Heart right ventricle (tissue), 16 donors: Measurements from ENCODE around the gene EFCAB8. TPM values are rescaled to one million over a fixed set of nuclear protein-coding genes. Genes with fewer than 3 reads are reported as not detected.
A peak's percentile ranks its signal among the peaks of the same experiment; 100 is the strongest.
"Not testable (repeated sequence)": the region's sequence is repeated elsewhere in the genome, so short reads cannot be mapped to it uniquely, and the experiment has no call there.

Experiments
- ATAC-seq, 8 donors: fragments of 200-7000 bp; cut with Tn5 transposase; one replicate each; pipeline ENCODE4 v1.9.1; 2020; ENCODE audit warnings: mild to moderate bottlenecking in 8 of 8, moderate library complexity in 8 of 8, moderate number of reproducible peaks in 1 of 8
- DNase-seq, 2 donors: peaks; one replicate each; pipeline ENCODE4 v3.0.0-alpha.2; 2020
- H3K27ac ChIP-seq, 10 donors: fragments of 200-600 bp; sonication (generic) in 2 of 10; one replicate each; pipeline versions ENCODE4 v1.5.0 to v1.8.0; 2020 to 2022; ENCODE audit warnings: mild to moderate bottlenecking in 3 of 10
- H3K27me3 ChIP-seq, 7 donors: fragments of 200-600 bp; one replicate each; pipeline ENCODE4 v1.8.0; 2021 to 2022; ENCODE audit warnings: mild to moderate bottlenecking in 2 of 7
- H3K36me3 ChIP-seq, 9 donors: fragments of 200-600 bp; sonication (generic) in 1 of 9; one replicate each; pipeline versions ENCODE4 v1.5.0 to v1.8.0; 2020 to 2022; ENCODE audit warnings: mild to moderate bottlenecking in 2 of 9
- H3K4me1 ChIP-seq, 9 donors: fragments of 200-600 bp; sonication (generic) in 1 of 9; one replicate each; pipeline versions ENCODE4 v1.5.0 to v1.8.0; 2020 to 2022; ENCODE audit warnings: mild to moderate bottlenecking in 4 of 9
- H3K4me3 ChIP-seq, 10 donors: fragments of 200-600 bp; sonication (generic) in 2 of 10; one replicate each; pipeline versions ENCODE4 v1.5.0 to v1.8.0; 2020 to 2022; ENCODE audit warnings: mild to moderate bottlenecking in 7 of 10, moderate library complexity in 2 of 10
- H3K9me3 ChIP-seq, 11 donors: fragments of 200-600 bp in 10 of 11; sonication (generic) in 2 of 11; one replicate each; pipeline versions ENCODE4 v1.5.0 to v1.8.0; 2013 to 2022; ENCODE audit warnings: mild to moderate bottlenecking in 2 of 11, control low read depth in 1 of 11, moderate library complexity in 1 of 11
- CTCF ChIP-seq, 9 donors: fragments of 200-600 bp; sonication (generic) in 2 of 9; IDR thresholded peaks; one replicate each; pipeline versions ENCODE4 v1.5.0 to v1.8.0; 2021 to 2022; ENCODE audit warnings: antibody characterized with exemption in 9 of 9, mild to moderate bottlenecking in 5 of 9, moderate library complexity in 1 of 9
- WGBS, 2 donors: extraction: QIAGEN DNeasy Blood & Tissue Kit; methylation state at CpG; one replicate each; pipeline ENCODE4 v1.1.7; 2013; ENCODE audit warnings: inconsistent platforms in 1 of 2; 5-methylcytosine and 5-hydroxymethylcytosine counted together
- intact Hi-C, 10 donors: fragments of 100-400 bp; cut with DNase I; formaldehyde crosslinking; loops; one replicate each; pipeline versions ENCODE4 v1.11.1 to v1.14.2; 2022
- polyA plus RNA-seq, 2 donors: library from polyadenylated mRNA; stranded (reverse); fragments of 200-250 nt; gene quantifications; one replicate each; pipeline ENCODE4 v1.2.3, GENCODE V29; 2013
- total RNA-seq, 10 donors: library from RNA; stranded (reverse); fragmentation: NEBNext Ultra II Directional in 3 of 10; extraction: Animal tissue kit (Norgen Biotek cat#: 25700) in 3 of 10; gene quantifications; one replicate each; pipeline versions ENCODE4 v1.2.1 to v1.2.4, GENCODE V29; 2021 to 2023
- donor health status: Arrhythmogenic right ventricular cardiomyopathy.
- donor health status: ischemic (EF 13 %, LVEDD 7.1; RV severe dilation, severe dysfunction).
- donor health status: healthy with polysubstance abuse.
- donor health status: DM: no; HTN: yes; CAD: no.
- donor health status: DM: no; HTN: no; CAD: no.
- donor health status: ischemic (EF 25% LVEDD 6.9; RV normal size, moderate dysfunction).
- donor health status: ischemic (EF 25% LVEDD 5.7; RV mildly dilated, moderate dysfunction).
- donor health status: healthy.
- donor health status: DM: yes; HTN: yes; CAD: no.
- donor health status: Ischemic cardiomyopathy.
- donor health status: ischemic (EF 35%, LVEDD 5.7; RV mildly dilated, moderate dysfunction).
- donor health status: nonischemic (EF 11% LVEDD 7.7; RV severe dilation, severe dysfunction).
- donor health status: DM: yes; HTN: yes; CAD: no.
- donor health status: PGD.
- donor health status: ischemic (EF 29% LVEDD 5.4; RV normal size, mild dysfunction).
- donor health status: nonischemic (EF 23%, LVEDD 6.1; RV moderate dilation, normal function).

Gene EFCAB8
- total and polyA plus RNA-seq, 12 donors = 0.15 to 0.58 TPM; not detected in 10

GRCh38 chr20:32972181-32973076 is 113.7 kb downstream of the EFCAB8 start:
- Histone ChIP-seq H3K36me3 (no peaks in the 10 kb centered on the region), H3K27me3 (no peaks in the 10 kb centered on the region), H3K27ac (peak overlapping the region in 5 of 10 donors; percentile 38 to 79 (median 46)), H3K4me3 (no peak overlapping the region), H3K4me1 (peaks cover 0 to 27% (median 8%) of the 10 kb centered on the region in 9 donors), H3K9me3 (no peaks in the 10 kb centered on the region)
- intact Hi-C loops = no loop called here
- WGBS, 2 donors = 75 to 76% methylated on average over 13 of the region's 13 CpGs
- ATAC-seq (peak in 2 of 8 donors; percentile 19 to 35), DNase-seq (no peak)
- no peak for TF ChIP-seq CTCF (IDR thresholded peaks at IDR 0.05)

GRCh38 chr20:32973077-32973717 is 114.5 kb downstream of the EFCAB8 start:
- DNase-seq (no peak), ATAC-seq (no peak)
- Histone ChIP-seq H3K27ac (no peak overlapping the region), H3K4me3 (no peak overlapping the region), H3K36me3 (no peaks in the 10 kb centered on the region), H3K9me3 (no peaks in the 10 kb centered on the region), H3K27me3 (no peaks in the 10 kb centered on the region), H3K4me1 (peaks cover 0 to 27% (median 8%) of the 10 kb centered on the region in 9 donors)
- intact Hi-C loops = no loop called here
- 83 to 84% methylated on average over 10 of the region's 10 CpGs for WGBS, 2 donors
- TF ChIP-seq CTCF (IDR thresholded peaks at IDR 0.05) = no peak

GRCh38 chr20:32974204-32975064 is 115.7 kb downstream of the EFCAB8 start:
- H3K9me3 ChIP-seq, ATAC-seq, H3K27ac ChIP-seq, DNase-seq, H3K27me3 ChIP-seq, H3K4me3 ChIP-seq, intact Hi-C loops, H3K36me3 ChIP-seq: not testable (repeated sequence)
- WGBS, 2 donors = 78% methylated on average over 9 of the region's 9 CpGs
- H3K4me1 ChIP-seq = peaks cover 0 to 27% (median 8%) of the 10 kb centered on the region in 9 donors

- H3K9me3 ChIP-seq, H3K36me3 ChIP-seq, H3K27me3 ChIP-seq, H3K4me3 ChIP-seq, ATAC-seq, DNase-seq, H3K27ac ChIP-seq, intact Hi-C loops: not testable (repeated sequence)
- peaks cover 0 to 27% (median 8%) of the 10 kb centered on the region in 9 donors for H3K4me1 ChIP-seq
- WGBS, 2 donors = 71 to 84% methylated on average over 4 of the region's 4 CpGs
Observed at GRCh38 chr20:32975121-32975520, 116.4 kb downstream of the EFCAB8 start.
